Prostate gland (tissue), 2 donors: Measurements from ENCODE around the gene OR6B2.

Source experiments
- POLR2A ChIP-seq: fragments of 450-650 bp; IDR thresholded peaks from one replicate; pipeline ENCODE4 v1.6.1; 2016; ENCODE audit warnings: antibody characterized with exemption, mild to moderate bottlenecking
- POLR2AphosphoS5 ChIP-seq: sonication (generic); formaldehyde crosslinking; IDR thresholded peaks from one replicate; pipeline ENCODE4 v1.6.1; 2017; ENCODE audit warnings: antibody characterized with exemption
- TF ChIP-seq, protein P1 (sequence below), 4 experiments: fragments of 200-600 bp in 2 of 4; fragments of 450-650 bp in 2 of 4; sonication (generic) in 2 of 4; IDR thresholded peaks; 1 replicate in 3 of 4; 2 replicates in 1 of 4; pipeline ENCODE4 v1.5.1; 2016 to 2019; ENCODE audit warnings: antibody characterized with exemption in 4 of 4, mild to moderate bottlenecking in 2 of 4, moderate library complexity in 2 of 4

DNA sequence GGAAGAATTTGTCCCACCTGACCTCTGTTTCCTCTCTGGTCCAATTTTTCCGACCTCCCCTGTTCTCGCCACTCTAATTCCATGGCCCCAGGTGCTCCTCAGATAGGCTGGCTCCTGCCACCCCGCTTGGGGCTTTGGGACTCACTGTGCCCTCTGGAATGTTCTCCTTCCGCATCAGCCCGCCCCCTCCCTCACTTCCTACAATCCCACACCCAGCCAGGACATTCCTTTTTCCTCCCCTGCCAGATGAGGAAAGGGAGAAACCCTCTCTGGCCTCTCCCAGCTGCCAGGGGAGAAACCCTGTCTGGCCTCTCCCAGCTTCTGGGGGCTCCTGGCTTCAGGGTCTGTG lies 3.1 kb upstream of the OR6B2 start:
- TF ChIP-seq, protein P1, sequence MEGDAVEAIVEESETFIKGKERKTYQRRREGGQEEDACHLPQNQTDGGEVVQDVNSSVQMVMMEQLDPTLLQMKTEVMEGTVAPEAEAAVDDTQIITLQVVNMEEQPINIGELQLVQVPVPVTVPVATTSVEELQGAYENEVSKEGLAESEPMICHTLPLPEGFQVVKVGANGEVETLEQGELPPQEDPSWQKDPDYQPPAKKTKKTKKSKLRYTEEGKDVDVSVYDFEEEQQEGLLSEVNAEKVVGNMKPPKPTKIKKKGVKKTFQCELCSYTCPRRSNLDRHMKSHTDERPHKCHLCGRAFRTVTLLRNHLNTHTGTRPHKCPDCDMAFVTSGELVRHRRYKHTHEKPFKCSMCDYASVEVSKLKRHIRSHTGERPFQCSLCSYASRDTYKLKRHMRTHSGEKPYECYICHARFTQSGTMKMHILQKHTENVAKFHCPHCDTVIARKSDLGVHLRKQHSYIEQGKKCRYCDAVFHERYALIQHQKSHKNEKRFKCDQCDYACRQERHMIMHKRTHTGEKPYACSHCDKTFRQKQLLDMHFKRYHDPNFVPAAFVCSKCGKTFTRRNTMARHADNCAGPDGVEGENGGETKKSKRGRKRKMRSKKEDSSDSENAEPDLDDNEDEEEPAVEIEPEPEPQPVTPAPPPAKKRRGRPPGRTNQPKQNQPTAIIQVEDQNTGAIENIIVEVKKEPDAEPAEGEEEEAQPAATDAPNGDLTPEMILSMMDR (IDR thresholded peaks at IDR 0.05) = no peak
- no peak for TF ChIP-seq POLR2A
- no peak for TF ChIP-seq POLR2AphosphoS5
